K562 (cell line): Measurements from ENCODE around the gene ADORA2B. TPM values are rescaled to one million over a fixed set of nuclear protein-coding genes. Genes with fewer than 3 reads are reported as not detected.

ENCODE experiments used
- ATAC-seq: fragments of 200-7000 bp; cut with Tn5 transposase; 3 replicates; pipeline ENCODE4 v1.9.1; 2020; ENCODE audit warnings: moderate library complexity
- BruUV-seq: library from RNA; stranded (reverse); fragments of 400-500 nt; replicated peaks from 2 replicates; lab custom pipeline; 2021; lab: Mats Ljungman, UMichigan
- CTCF ChIA-PET: fragments of 300-600 bp; formaldehyde crosslinking; extraction: SDS; loops from one replicate; lab custom pipeline; 2021; ENCODE audit warnings: low intra/inter-chr PET ratio; lab: Yijun Ruan, JAX
- POLR2A ChIA-PET: fragments of 300-600, 350-650 bp; sonication (Branson Sonifier 250); formaldehyde crosslinking; extraction: SDS; loops from one replicate; lab custom pipeline; 2021; ENCODE audit warnings: antibody characterized with exemption, inconsistent platforms; lab: Yijun Ruan, JAX
- DNase-seq, 4 experiments: peaks; one replicate each; pipeline versions ENCODE4 v3.0.0 to v3.0.0-alpha.2; 2011 to 2018; ENCODE audit warnings: low spot score in 3 of 4, mixed read lengths in 3 of 4; ENCODE audit errors: extremely low read depth in 1 of 4
- FAIRE-seq: peaks from 2 replicates; lab custom pipeline; 2011; peaks lifted over from hg19 to GRCh38; lab: Jason Lieb, UNC
- H2AFZ ChIP-seq: 2 replicates; pipeline ENCODE4 v1.6.0; 2011; ENCODE audit warnings: low read depth, low read length, control low read depth, inconsistent platforms
- H3K27ac ChIP-seq: fragments of 200-600 bp; 3 replicates; pipeline ENCODE4 v1.8.0; 2011; ENCODE audit warnings: low read depth, mild to moderate bottlenecking, control low read depth, inconsistent platforms, low read length, moderate library complexity, mixed read lengths; ENCODE audit errors: extremely low read depth
- H3K27me3 ChIP-seq, 2 experiments: fragments of 300-600 bp in 1 of 2; 2 replicates in 1 of 2; 3 replicates in 1 of 2; pipeline versions ENCODE4 v1.6.0 to v1.8.0; 2011; ENCODE audit warnings: inconsistent platforms in 2 of 2, low read length in 2 of 2, mild to moderate bottlenecking in 1 of 2, mixed read lengths in 1 of 2, moderate library complexity in 1 of 2; ENCODE audit not compliant: control insufficient read depth in 2 of 2, insufficient read depth in 2 of 2
- H3K36me3 ChIP-seq: fragments of 300-600 bp; 3 replicates; pipeline ENCODE4 v1.8.0; 2011; ENCODE audit warnings: mild to moderate bottlenecking, low read length, inconsistent platforms; ENCODE audit not compliant: control insufficient read depth, insufficient read depth
- H3K4me1 ChIP-seq, 2 experiments: fragments of 200-600 bp in 1 of 2; replicated peaks in 1 of 2; 2 replicates in 1 of 2; 3 replicates in 1 of 2; pipeline versions ENCODE4 v1.5.1 to v1.8.0; 2011; ENCODE audit warnings: inconsistent platforms in 2 of 2, low read length in 2 of 2, mild to moderate bottlenecking in 1 of 2, mixed read lengths in 1 of 2, moderate library complexity in 1 of 2; ENCODE audit not compliant: control insufficient read depth in 2 of 2, insufficient read depth in 2 of 2
- H3K4me2 ChIP-seq: 2 replicates; pipeline ENCODE4 v1.6.1; 2011; ENCODE audit warnings: low read length, control low read depth, inconsistent platforms, mixed read lengths; ENCODE audit not compliant: insufficient read depth
- H3K4me3 ChIP-seq: fragments of 200-600 bp; sonication (generic), shearing (Covaris generic); 2 replicates; pipeline ENCODE4 v1.5.1; 2016; ENCODE audit warnings: control low read depth, inconsistent platforms
- H3K79me2 ChIP-seq: fragments of 200-600 bp; 3 replicates; pipeline ENCODE4 v1.8.0; 2011; ENCODE audit warnings: low read length, inconsistent platforms; ENCODE audit not compliant: control insufficient read depth, insufficient read depth
- H3K9ac ChIP-seq, 2 experiments: 2 replicates each; pipeline versions ENCODE4 v1.6.0 to v1.6.1; 2011; ENCODE audit warnings: low read depth in 2 of 2, low read length in 2 of 2, control low read depth in 1 of 2, inconsistent platforms in 1 of 2, mild to moderate bottlenecking in 1 of 2, mixed read lengths in 1 of 2; ENCODE audit not compliant: insufficient read depth in 1 of 2
- H3K9me1 ChIP-seq: one replicate; pipeline ENCODE4 v1.6.0; 2011; ENCODE audit warnings: inconsistent platforms, mild to moderate bottlenecking, low read length, moderate library complexity; ENCODE audit not compliant: control insufficient read depth, insufficient read depth
- H3K9me3 ChIP-seq: replicated peaks from 2 replicates; pipeline ENCODE4 v1.5.1; 2011; ENCODE audit warnings: low read depth, low read length, inconsistent platforms; ENCODE audit not compliant: control insufficient read depth, insufficient read depth
- H4K20me1 ChIP-seq: replicated peaks from 2 replicates; pipeline ENCODE4 v1.6.1; 2011; ENCODE audit warnings: low read length, inconsistent platforms, mixed read lengths; ENCODE audit not compliant: control insufficient read depth, insufficient read depth
- ATF3 ChIP-seq, 2 experiments: fragments of 450-650 bp in 1 of 2; sonication (generic) in 1 of 2; formaldehyde crosslinking in 1 of 2; IDR thresholded peaks in 1 of 2; conservative IDR thresholded peaks in 1 of 2; 2 replicates each; pipeline versions ENCODE4 v1.6.1 to v1.8.1; 2016 to 2023; ENCODE audit warnings: mild to moderate bottlenecking in 2 of 2, moderate library complexity in 2 of 2, inconsistent platforms in 1 of 2, missing genetic modification reagents in 1 of 2
- CEBPZ ChIP-seq: fragments of 150-350 bp; IDR thresholded peaks from 2 replicates; pipeline ENCODE4 v1.6.1; 2014; ENCODE audit warnings: low read depth, mild to moderate bottlenecking, low read length, borderline replicate concordance
- EP400 ChIP-seq: fragments of 450-650 bp; IDR thresholded peaks from 2 replicates; pipeline ENCODE4 v1.6.1; 2017; ENCODE audit warnings: antibody characterized with exemption, mild to moderate bottlenecking, moderate library complexity
- NONO ChIP-seq, 2 experiments: fragments of 200-400 bp in 1 of 2; fragments of 450-650 bp in 1 of 2; formaldehyde crosslinking in 1 of 2; IDR thresholded peaks; 2 replicates each; pipeline ENCODE4 v1.6.1; 2017; ENCODE audit warnings: low read depth in 2 of 2, mild to moderate bottlenecking in 2 of 2, moderate library complexity in 2 of 2, low read length in 1 of 2
- PHTF2 ChIP-seq: fragments of 250-450 bp; sonication (Bioruptor Pico); IDR thresholded peaks from 2 replicates; pipeline ENCODE4 v1.5.0; 2021; ENCODE audit warnings: mild to moderate bottlenecking
- POLR2A ChIP-seq: fragments of 450-650 bp; conservative IDR thresholded peaks from 2 replicates; pipeline ENCODE4 v1.6.1; 2016
- SMARCC2 ChIP-seq: fragments of 450-650 bp; IDR thresholded peaks from 2 replicates; pipeline ENCODE4 v1.6.1; 2017; ENCODE audit warnings: antibody characterized with exemption, moderate library complexity, mild to moderate bottlenecking, low read depth
- ZNF217 ChIP-seq: sonication (generic); formaldehyde crosslinking; IDR thresholded peaks from 2 replicates; pipeline ENCODE4 v1.8.0; 2022; ENCODE audit warnings: mild to moderate bottlenecking, missing genetic modification reagents
- ZNF23 ChIP-seq: fragments of 250-450 bp; sonication (Bioruptor Pico); IDR thresholded peaks from 2 replicates; pipeline ENCODE4 v1.4.0; 2020; ENCODE audit warnings: mild to moderate bottlenecking
- ZNF592 ChIP-seq: fragments of 450-650 bp; IDR thresholded peaks from 2 replicates; pipeline ENCODE4 v1.6.1; 2017; ENCODE audit warnings: antibody characterized with exemption, mild to moderate bottlenecking
- WGBS: fragments of 100-300 bp; shearing (Covaris generic); methylation state at CpG from one replicate; pipeline ENCODE4 v1.1.6; 2016; ENCODE audit warnings: low coverage, mixed read lengths; ENCODE audit not compliant: insufficient coverage; ENCODE audit errors: missing lambda C conversion rate; 5-methylcytosine and 5-hydroxymethylcytosine counted together
- in situ Hi-C: fragments of 300-500 bp; cut with MboI; formaldehyde crosslinking; loops from 4 replicates; pipeline ENCODE4 v1.15.0; 2018; ENCODE audit warnings: inconsistent platforms, mixed read lengths
- intact Hi-C: fragments of 100-400 bp; cut with micrococcal nuclease; formaldehyde crosslinking; loops from 2 replicates; pipeline ENCODE4 v1.14.2; 2022
- polyA plus RNA-seq, 8 experiments: library from polyadenylated mRNA; depleted of rRNA in 4 of 8; stranded (reverse) in 5 of 8; unstranded in 3 of 8; fragments of >200 nt; fragmentation: Nextera tagmentation in 2 of 8; fragmentation: Illumina TruSeq in 1 of 8; extraction: Ambion mirVana in 2 of 8; extraction: Trizol in 1 of 8; gene quantifications; 2 replicates each; pipeline versions ENCODE4 v1.2.1 to v1.2.3, GENCODE V29; 2011 to 2014; ENCODE audit warnings: inconsistent platforms in 1 of 8, missing spikeins in 1 of 8
- total RNA-seq, 7 experiments: library from RNA; depleted of rRNA in 6 of 7; stranded (reverse); fragments of >200 nt in 6 of 7; fragmentation: Illumina TruSeq in 2 of 7; extraction: Trizol in 2 of 7; gene quantifications; 2 replicates each; pipeline versions ENCODE4 v1.2.1 to v1.2.3, GENCODE V29; 2011 to 2021; ENCODE audit warnings: low replicate concordance in 1 of 7

ADORA2B gene
- total and polyA plus RNA-seq, 9 of the 15 experiments (the other 6 are each of a cell fraction or from before 2014, with no cell fraction given) = 6.4 to 16.6 (median 10.5) TPM

GRCh38 chr17:15935891-15936290, 9.0 kb upstream of the ADORA2B start:
- no peaks in the 10 kb centered on the region for H3K9me3 ChIP-seq
- no peak overlapping the region for H3K4me3 ChIP-seq
- ChIA-PET POLR2A (interaction anchor here (1.8 kb wide), 1 partner anchor 9 kb away, joined by 10 read pairs; the partner anchor contains the start of gene ADORA2B), CTCF (no interaction called here)
- H3K27ac ChIP-seq = no peak overlapping the region
- intact Hi-C loops = no loop called here
- in situ Hi-C loops = no loop called here
- H4K20me1 ChIP-seq = no peaks in the 10 kb centered on the region
- H3K36me3 ChIP-seq = no peaks in the 10 kb centered on the region
- no peaks in the 10 kb centered on the region for H3K27me3 ChIP-seq
- H3K79me2 ChIP-seq = no peaks in the 10 kb centered on the region
- no peaks in the 10 kb centered on the region for H3K9me1 ChIP-seq
- H2AFZ ChIP-seq = no peak overlapping the region
- H3K9ac ChIP-seq = no peak overlapping the region
- TF ChIP-seq EP400 = no peak
- no peak for TF ChIP-seq SMARCC2
- no peak for TF ChIP-seq ATF3 (IDR thresholded peaks at IDR 0.05)
- TF ChIP-seq ATF3 (CRISPR knock-in tag; conservative IDR thresholded peaks at IDR 0.05) = no peak
- TF ChIP-seq POLR2A = no peak
- no peak for TF ChIP-seq ZNF23
- no peak for TF ChIP-seq PHTF2
- no peak for TF ChIP-seq ZNF217
- no peak for TF ChIP-seq ZNF592
- TF ChIP-seq CEBPZ = no peak
- no peak for TF ChIP-seq NONO (IDR thresholded peaks at IDR 0.05; ENCODE audit: low read depth in 2 of 2, low read length in 1 of 2)
- H3K4me2 ChIP-seq = no peak overlapping the region
- no TSS peak for BruUV-seq
- FAIRE-seq = no peak
- DNase-seq = no peak
- no peak for ATAC-seq
- WGBS = no CpG with 5 or more reads among the region's 7 CpGs
- peaks cover 0 to 5% of the 10 kb centered on the region in 2 experiments; a peak in 1 of 5 replicates for H3K4me1 ChIP-seq
